GM18505 (cell line): ENCODE results near the gene GPR34.

Experiments used
- ATAC-seq: cut with Tn5 transposase; IDR thresholded peaks from one replicate; pipeline ENCODE4 v1.9.1; 2021; ENCODE audit not compliant: unreplicated experiment
- POLR2A ChIP-seq: IDR thresholded peaks from 4 replicates; pipeline ENCODE4 v1.6.1; 2011; ENCODE audit warnings: borderline replicate concordance; ENCODE audit not compliant: insufficient read depth, insufficient read length; ENCODE audit errors: extremely low read depth

The GPR34 gene

DNA sequence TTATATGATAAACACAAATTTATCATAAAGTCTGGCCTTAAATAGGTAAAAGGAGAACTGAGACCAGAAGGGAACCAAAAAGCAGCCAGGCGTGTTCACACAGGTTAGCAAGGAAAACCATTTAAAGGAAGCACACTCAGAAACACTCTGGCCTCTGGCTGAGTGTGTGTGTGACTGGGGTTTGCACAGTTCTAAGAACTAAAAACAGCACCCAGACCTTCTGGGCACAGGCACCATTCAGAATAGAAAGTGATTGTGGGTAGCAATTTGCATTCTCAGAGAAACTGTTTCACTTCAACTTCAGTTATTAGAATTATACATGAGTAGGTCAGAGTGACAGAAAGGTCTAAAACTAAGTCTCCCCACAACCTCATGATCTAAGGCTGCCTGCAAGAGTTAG lies 45.2 kb downstream of the GPR34 start:
- ATAC-seq: peak; percentile 95
- TF ChIP-seq POLR2A: no peak

DNA sequence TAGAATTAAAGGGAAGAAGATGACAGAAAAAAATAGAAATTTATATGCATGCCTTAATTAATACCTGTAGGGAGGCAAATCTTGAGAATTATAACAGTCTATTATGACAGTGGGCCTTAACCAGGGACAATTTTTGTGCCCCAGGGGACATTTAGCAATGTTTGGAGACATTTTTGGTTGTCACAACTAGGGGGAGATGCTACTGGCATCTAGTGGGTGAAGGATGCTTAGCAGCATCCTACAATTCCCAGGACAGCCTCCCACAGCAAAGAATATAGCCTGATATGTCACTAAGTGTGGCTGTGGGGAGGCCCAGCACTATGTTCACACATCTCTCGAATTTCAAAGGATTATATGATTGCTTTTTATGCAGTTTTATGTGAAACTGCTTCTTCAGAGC lies 45.8 kb downstream of the GPR34 start:
- no peak for ATAC-seq
- TF ChIP-seq POLR2A: no peak

DNA sequence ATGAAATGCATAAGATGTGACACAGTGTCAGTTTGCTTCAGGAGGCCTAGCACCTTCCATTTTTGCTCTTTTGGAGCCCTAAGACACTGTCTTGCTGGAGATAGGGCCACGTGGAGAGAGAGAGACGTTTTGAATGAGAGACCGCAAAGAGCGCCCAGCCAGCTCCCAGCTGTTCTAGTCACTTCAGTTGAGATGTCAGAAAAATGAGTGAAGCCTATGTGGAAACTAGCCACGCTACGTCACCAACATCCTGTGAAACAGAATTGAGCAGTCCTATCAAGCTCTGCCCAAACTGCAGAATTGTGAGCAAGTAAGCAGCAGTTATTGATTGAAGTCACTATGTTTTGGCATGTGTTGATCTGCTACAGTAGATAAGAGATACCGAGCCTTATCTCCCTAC lies 48.3 kb downstream of the GPR34 start:
- no peak for ATAC-seq
- TF ChIP-seq POLR2A: no peak

DNA sequence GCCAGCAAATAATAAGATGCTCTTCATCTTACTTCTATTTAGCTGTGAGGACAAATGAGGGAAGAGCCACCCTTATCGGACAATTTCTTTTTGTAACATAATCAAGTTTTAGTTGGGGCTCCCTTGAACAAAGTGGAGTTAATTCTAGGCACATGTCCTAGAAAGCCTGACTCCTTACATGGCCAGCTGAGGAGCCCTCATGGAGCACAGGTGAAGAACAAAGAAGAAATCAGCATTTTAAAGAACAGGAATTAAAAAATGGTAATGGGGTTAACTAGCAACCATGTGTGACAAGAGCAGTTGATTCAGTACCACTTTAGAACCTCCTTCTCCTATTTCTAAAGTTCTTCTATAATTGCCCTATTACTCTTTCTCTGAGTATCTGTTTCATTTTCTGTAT lies 51.1 kb downstream of the GPR34 start:
- no peak for ATAC-seq

More for the DNA sequence above, 51.1 kb downstream of the GPR34 start:
- TF ChIP-seq POLR2A: no peak
